Body of pancreas (tissue), 4 donors: ENCODE measurements around the gene ACOX1. TPM values are rescaled to one million over a fixed set of nuclear protein-coding genes. Genes with fewer than 3 reads are reported as not detected.
A peak's percentile ranks its signal among the peaks of the same experiment; 100 is the strongest.

Experiments used
- ATAC-seq: fragments of 150-250 bp; one replicate; pipeline ENCODE4 v1.9.1; 2016
- DNase-seq, 4 donors: peaks; one replicate each; pipeline ENCODE4 v3.0.0-alpha.2; 2019
- H3K27ac ChIP-seq, 4 donors: fragments of 200-600 bp; sonication (generic); 1 replicate in 3 of 4; 2 replicates in 1 of 4; pipeline versions ENCODE4 v1.5.1 to v1.6.1; 2016 to 2019; ENCODE audit warnings: mild to moderate bottlenecking in 1 of 4, mixed read lengths in 1 of 4, moderate library complexity in 1 of 4
- H3K27me3 ChIP-seq, 2 donors: fragments of 200-600 bp; sonication (generic); one replicate each; pipeline ENCODE4 v1.6.0; 2016; ENCODE audit warnings: mild to moderate bottlenecking in 1 of 2
- H3K36me3 ChIP-seq, 2 donors: fragments of 200-600 bp; sonication (generic); replicated peaks in 1 of 2; 2 replicates each; pipeline ENCODE4 v1.5.1; 2016; ENCODE audit warnings: low read depth in 2 of 2; ENCODE audit not compliant: insufficient read depth in 1 of 2
- H3K4me1 ChIP-seq: fragments of 200-600 bp; sonication (generic); one replicate; pipeline ENCODE4 v1.6.0; 2016
- H3K4me3 ChIP-seq, 2 donors: fragments of 200-600 bp; sonication (generic); 1 replicate in 1 of 2; 2 replicates in 1 of 2; pipeline ENCODE4 v1.5.1; 2016 to 2019
- H3K9me3 ChIP-seq, 3 donors: fragments of 200-600 bp; sonication (generic); 1 replicate in 2 of 3; 2 replicates in 1 of 3; pipeline ENCODE4 v1.5.1; 2016
- POLR2A ChIP-seq, 3 donors: fragments of 450-650 bp; IDR thresholded peaks; one replicate each; pipeline ENCODE4 v1.6.1; 2016; ENCODE audit warnings: antibody characterized with exemption in 3 of 3, mild to moderate bottlenecking in 2 of 3
- WGBS, 2 donors: methylation state at CpG; one replicate each; pipeline ENCODE4 v1.1.5; 2017; 5-methylcytosine and 5-hydroxymethylcytosine counted together
- intact Hi-C: fragments of 100-400 bp; cut with DNase I; formaldehyde crosslinking; loops from one replicate; pipeline ENCODE4 v1.15.1; 2023
- total RNA-seq, 2 donors: library from RNA; depleted of rRNA; stranded (reverse); fragments of >200 nt; gene quantifications; one replicate each; pipeline ENCODE4 v1.1.0, GENCODE V29; 2016
- TF ChIP-seq, protein P1 (sequence below), 7 experiments: fragments of 450-650 bp in 4 of 7; fragments of 200-600 bp in 3 of 7; sonication (generic) in 3 of 7; IDR thresholded peaks; one replicate each; pipeline ENCODE4 v1.5.1; 2016 to 2019; ENCODE audit warnings: antibody characterized with exemption in 7 of 7

ACOX1 gene
- total RNA-seq, 2 donors from 2014 or later, result 69.0 to 77.1 TPM

DNA sequence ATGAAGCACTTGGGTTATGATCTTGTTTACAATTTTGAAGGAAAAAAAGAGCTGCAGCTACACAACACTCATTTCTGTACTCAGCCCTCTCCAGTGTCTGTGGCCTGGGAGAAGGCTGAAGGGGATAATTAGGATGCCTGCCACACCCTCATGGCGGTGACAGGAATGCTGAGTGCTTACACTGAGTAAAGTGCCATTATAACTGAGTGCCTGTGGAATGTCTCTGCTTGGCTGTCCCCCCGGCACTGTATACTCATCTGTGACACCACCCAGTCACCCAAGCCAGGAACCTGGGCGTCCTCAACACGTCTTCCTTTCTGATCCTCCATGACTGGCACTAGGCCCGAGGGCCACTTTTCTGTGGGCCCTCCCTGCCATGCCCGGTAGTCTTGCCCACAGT lies 70.8 kb downstream of the ACOX1 start:
- H3K9me3 ChIP-seq, result no peaks in the 10 kb centered on the region
- H3K36me3 ChIP-seq, result no peaks in the 10 kb centered on the region
- intact Hi-C loops, result loop anchor here (5.0 kb wide), 1 partner anchor 99 kb away; no protein-coding TSS in a partner anchor
- WGBS, 2 donors, result 76 to 77% methylated on average over 5 to 6 of the region's 6 CpGs
- H3K4me1 ChIP-seq, result peaks cover 16% of the 10 kb centered on the region
- no peaks in the 10 kb centered on the region for H3K27me3 ChIP-seq
- ATAC-seq (no peak), DNase-seq (no peak)
- TF ChIP-seq, protein P1, sequence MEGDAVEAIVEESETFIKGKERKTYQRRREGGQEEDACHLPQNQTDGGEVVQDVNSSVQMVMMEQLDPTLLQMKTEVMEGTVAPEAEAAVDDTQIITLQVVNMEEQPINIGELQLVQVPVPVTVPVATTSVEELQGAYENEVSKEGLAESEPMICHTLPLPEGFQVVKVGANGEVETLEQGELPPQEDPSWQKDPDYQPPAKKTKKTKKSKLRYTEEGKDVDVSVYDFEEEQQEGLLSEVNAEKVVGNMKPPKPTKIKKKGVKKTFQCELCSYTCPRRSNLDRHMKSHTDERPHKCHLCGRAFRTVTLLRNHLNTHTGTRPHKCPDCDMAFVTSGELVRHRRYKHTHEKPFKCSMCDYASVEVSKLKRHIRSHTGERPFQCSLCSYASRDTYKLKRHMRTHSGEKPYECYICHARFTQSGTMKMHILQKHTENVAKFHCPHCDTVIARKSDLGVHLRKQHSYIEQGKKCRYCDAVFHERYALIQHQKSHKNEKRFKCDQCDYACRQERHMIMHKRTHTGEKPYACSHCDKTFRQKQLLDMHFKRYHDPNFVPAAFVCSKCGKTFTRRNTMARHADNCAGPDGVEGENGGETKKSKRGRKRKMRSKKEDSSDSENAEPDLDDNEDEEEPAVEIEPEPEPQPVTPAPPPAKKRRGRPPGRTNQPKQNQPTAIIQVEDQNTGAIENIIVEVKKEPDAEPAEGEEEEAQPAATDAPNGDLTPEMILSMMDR (IDR thresholded peaks at IDR 0.05), result no peak
- TF ChIP-seq POLR2A (IDR thresholded peaks at IDR 0.05), result no peak
- no peak overlapping the region for H3K4me3 ChIP-seq
- no peak overlapping the region for H3K27ac ChIP-seq

GRCh38 chr17:75906143-75906884 lies 72.7 kb downstream of the ACOX1 start:
- intact Hi-C loops, result loop anchor here (5.0 kb wide), 1 partner anchor 101 kb away; no protein-coding TSS in a partner anchor
- ATAC-seq, result no peak
- Histone ChIP-seq H3K27me3 (no peaks in the 10 kb centered on the region), H3K4me3 (no peak overlapping the region), H3K4me1 (peaks cover 19% of the 10 kb centered on the region), H3K27ac (peak overlapping the region in 1 of 4 donors; percentile 6), H3K9me3 (no peaks in the 10 kb centered on the region), H3K36me3 (peaks cover 0 to 6% of the 10 kb centered on the region in 2 donors)
- no peak for DNase-seq
- WGBS, 2 donors, result 88 to 89% methylated on average over 9 to 10 of the region's 10 CpGs
- TF ChIP-seq, protein P1 (IDR thresholded peaks at IDR 0.05), result no peak
- TF ChIP-seq POLR2A (IDR thresholded peaks at IDR 0.05), result no peak

DNA sequence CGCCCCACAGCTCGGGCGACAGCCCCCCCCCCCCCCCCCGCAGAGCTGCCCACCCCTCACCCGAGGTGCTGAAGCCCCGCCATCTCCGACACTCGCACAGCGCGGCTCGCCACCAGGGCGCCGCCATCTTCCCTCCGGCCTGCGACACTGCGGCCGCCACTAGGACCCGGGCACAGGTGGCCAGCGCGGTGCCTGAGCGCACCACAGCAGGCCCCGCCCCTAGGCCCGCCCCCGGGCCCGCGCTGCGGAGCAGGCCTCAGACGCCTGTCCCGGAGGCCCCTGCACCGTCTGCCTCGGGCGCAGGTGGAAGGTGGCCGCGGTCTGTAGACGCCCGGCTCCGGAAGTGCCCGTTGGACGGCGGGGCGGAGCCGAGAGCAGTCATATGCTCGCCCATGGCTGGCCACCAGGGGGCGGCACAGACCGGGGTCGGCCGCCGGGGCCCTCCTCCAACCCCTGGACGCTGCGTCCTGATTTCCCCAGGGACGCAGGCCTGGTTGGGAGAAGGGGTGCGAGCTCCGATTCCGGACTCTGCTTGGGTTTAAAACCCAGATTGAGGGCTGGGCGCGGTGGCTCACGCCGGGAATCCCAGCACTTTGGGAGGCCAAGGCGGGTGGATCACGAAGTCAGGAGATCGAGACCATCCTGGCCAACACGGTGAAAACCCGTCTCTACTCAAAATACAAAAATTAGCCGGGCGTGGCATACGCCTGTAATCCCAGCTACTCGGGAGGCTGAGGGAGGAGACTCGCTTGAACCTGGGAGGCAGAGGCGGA lies 74.0 kb downstream of the ACOX1 start, which contains the start of gene MRPL38:
MRPL38 (minus strand) TSS at position 136 of the 773 bp plus-strand sequence; CDS start at position 127, 9 bp downstream.
- peak; percentile 67 to 85 (median 69) for TF ChIP-seq POLR2A (IDR thresholded peaks at IDR 0.05)
- TF ChIP-seq, protein P1 (IDR thresholded peaks at IDR 0.05), result peak; percentile 97 to 100 (median 99)

GRCh38 chr17:75902406-75902805 lies 76.6 kb downstream of the ACOX1 start:
- Histone ChIP-seq H3K36me3 (peaks cover 8 to 18% of the 10 kb centered on the region in 2 donors), H3K4me1 (peaks cover 20% of the 10 kb centered on the region)
- WGBS, 2 donors, result 88% methylated on average over 6 of the region's 6 CpGs

More for the DNA sequence above, 74.0 kb downstream of the ACOX1 start, which contains the start of gene MRPL38:
- Histone ChIP-seq H3K4me1 (peaks cover 19% of the 10 kb centered on the region), H3K9me3 (no peaks in the 10 kb centered on the region), H3K36me3 (peaks cover under 1 to 11% of the 10 kb centered on the region in 2 donors), H3K27ac (peak within 1 kb of the TSS; percentile 82 to 96 (median 92)), H3K27me3 (no peaks in the 10 kb centered on the region), H3K4me3 (peak within 1 kb of the TSS; percentile 84 to 91)
- intact Hi-C loops, result loop anchor here (5.0 kb wide), 1 partner anchor 102 kb away; no protein-coding TSS in a partner anchor
- WGBS, 2 donors, result 3 to 5% methylated on average over 17 to 38 of the region's 69 CpGs
- DNase-seq (peak; percentile 96 to 98 (median 96)), ATAC-seq (peak; percentile 96)

More at GRCh38 chr17:75902406-75902805, 76.6 kb downstream of the ACOX1 start:
- no peak overlapping the region for H3K4me3 ChIP-seq
- H3K27me3 ChIP-seq, result no peaks in the 10 kb centered on the region
- TF ChIP-seq, protein P1 (IDR thresholded peaks at IDR 0.05), result no peak
- TF ChIP-seq POLR2A (IDR thresholded peaks at IDR 0.05), result no peak
- intact Hi-C loops, result no loop called here
- no peaks in the 10 kb centered on the region for H3K9me3 ChIP-seq
- no peak overlapping the region for H3K27ac ChIP-seq
- no peak for DNase-seq
- ATAC-seq, result no peak
